NCI-H2171 (cell line): ENCODE data around the gene CKAP2.
A peak's percentile ranks its signal among the peaks of the same experiment; 100 is the strongest.
"Not testable (repeated sequence)": the region's sequence is repeated elsewhere in the genome, so short reads cannot be mapped to it uniquely, and the experiment has no call there.

Experiments
- DNase-seq: peaks from one replicate; lab custom pipeline; 2025; lab: John Stamatoyannopoulos, UW

The CKAP2 gene

DNA sequence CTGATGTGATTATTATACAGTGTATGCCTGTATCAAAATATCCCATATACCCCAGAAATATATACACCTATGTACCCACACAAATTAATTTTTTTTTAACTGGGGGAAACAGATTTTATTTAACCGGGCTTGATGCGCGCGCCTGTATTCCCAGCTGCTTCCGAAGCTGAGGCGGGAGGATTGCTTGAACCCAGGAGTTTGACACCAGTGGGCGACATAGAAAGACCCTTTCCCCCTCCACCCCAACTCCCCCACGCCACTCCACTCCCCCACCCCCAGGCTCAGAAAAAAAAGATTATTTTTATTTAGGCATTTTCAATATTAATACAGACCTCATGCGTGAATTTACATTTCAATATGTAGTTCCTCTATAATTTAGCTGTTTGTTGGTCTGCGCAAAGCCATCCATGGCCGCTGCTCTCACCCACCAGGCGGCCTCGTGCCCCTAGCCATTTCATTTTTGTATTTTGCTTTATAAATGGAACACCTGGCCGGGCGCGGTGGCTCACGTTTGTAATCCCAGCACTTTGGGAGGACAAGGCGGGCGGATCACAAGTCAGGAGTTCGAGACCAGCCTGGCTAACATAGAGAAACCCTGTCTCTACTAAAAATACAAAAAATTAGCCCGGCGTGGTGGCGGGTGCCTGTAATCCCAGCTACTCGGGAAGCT, 4.0 kb upstream of the CKAP2 start:
- DNase-seq, result no peak

DNA sequence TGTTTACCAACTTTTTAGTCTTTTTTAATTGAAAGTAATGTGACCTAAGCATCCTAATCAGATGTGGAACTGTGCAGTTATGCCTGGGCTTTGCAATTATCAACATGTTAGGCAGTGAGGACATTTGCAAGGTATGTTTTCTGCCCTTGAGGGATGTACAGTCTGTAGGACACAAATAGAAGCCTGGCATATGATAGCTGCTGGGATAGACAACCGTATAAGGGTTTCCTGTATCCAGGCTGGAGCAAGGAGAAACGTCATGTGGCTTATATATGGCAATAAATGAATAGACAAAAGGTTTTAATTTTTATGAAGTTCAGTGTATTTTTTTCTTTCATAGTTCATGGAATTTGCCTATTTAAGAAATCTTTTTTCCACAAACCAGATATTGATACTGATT, 2.8 kb upstream of the CKAP2 start:
- no peak for DNase-seq

DNA sequence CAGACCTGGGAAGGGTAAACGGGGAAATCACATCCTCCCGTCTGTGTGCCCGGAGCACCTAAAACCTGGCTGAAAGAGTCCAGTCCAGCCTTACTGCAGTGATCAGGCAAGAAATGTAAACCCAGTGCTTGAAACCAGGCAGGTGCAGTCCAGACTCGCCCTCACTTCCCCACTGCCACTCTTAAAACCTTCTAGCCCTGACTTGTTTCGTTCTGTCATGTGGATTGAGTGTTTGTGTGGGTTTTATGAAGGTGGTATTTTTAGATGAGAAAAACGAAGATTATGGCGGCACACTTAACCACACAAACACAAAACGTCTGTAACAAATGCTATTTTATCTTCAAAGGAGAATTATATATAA, 839 bp upstream of the CKAP2 start:
- DNase-seq, result no peak

GRCh38 chr13:52455677-52456041, 381 bp downstream of the CKAP2 start:
- DNase-seq, result peak; percentile 86

DNA sequence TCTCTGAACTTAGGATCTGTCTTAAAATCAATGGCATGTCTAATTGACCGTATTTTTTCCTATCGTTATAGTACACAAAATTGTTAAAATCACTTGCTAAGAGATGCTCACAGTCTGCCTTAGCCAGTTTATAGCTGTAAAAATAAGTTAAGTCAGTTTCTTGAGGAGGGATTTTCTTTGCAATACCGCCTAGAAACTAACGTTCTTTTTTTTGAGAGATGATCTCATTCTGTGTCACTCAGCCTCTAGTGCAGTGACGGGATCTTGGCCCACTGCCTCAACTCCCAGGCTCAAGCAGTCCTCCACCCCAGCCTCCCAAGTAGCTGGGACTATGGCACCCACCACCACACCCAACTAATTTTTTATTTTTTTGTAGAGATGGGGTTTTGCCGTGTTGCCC, 4.4 kb downstream of the CKAP2 start:
- no peak for DNase-seq

DNA sequence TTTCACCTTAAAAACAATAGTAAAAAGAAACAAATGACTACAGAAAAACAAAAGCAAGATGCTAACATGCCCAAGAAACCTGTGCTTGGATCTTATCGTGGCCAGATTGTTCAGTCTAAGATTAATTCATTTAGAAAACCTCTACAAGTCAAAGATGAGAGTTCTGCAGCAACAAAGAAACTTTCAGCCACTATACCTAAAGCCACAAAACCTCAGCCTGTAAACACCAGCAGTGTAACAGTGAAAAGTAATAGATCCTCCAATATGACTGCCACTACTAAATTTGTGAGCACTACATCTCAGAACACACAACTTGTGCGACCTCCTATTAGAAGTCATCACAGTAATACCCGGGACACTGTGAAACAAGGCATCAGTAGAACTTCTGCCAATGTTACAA, 6.0 kb downstream of the CKAP2 start:
- no peak for DNase-seq

- no peak for DNase-seq
Observed at GRCh38 chr13:52463526-52463925, 8.2 kb downstream of the CKAP2 start.

DNA sequence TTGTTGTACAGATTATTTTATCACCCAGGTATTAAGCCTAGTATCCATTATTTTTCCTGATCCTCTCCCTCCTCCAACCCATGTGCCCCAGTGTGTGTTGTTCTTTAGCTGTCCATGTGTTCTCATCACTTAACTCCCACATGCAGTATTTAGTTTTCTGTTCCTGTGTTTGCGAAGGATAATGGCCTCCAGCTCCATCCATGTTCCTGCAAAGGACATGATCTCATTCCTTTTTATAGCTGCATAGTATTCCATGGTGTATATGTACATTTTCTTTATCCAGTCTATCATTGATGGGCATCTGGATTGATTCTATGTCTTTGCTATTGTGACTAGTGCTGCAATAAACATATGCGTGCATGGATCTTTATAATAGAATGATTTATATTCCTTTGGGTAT, 13.2 kb downstream of the CKAP2 start:
- DNase-seq, result not testable (repeated sequence)

GRCh38 chr13:52480677-52481428, 25.6 kb downstream of the CKAP2 start:
- not testable (repeated sequence) for DNase-seq

GRCh38 chr13:52487078-52487477, 31.8 kb downstream of the CKAP2 start:
- DNase-seq, result not testable (repeated sequence)

- DNase-seq, result not testable (repeated sequence)
Observed at GRCh38 chr13:52488763-52489162, 33.5 kb downstream of the CKAP2 start.

GRCh38 chr13:52491015-52491414, 35.7 kb downstream of the CKAP2 start:
- not testable (repeated sequence) for DNase-seq

- DNase-seq, result not testable (repeated sequence)
Observed at GRCh38 chr13:52494241-52494640, 39.0 kb downstream of the CKAP2 start.

DNA sequence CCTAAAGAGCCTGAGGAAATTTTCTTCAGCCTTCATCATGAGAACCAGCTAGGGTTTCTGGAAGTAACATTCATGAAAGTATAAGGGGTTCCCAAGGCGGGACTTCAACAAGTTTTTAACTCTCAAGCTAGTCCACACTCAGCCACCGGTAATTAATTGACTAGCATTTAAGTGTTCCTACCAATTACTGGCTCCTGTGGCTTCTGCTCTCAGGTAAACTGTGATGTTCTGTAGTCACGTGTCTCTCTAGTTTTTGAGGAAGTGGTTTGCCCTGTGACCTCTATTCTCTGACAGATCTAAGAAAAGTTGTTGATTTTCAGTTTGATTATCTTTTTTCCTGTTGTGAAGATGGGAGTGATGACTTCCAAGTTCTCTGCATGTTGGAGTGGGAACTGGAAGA, 42.7 kb downstream of the CKAP2 start:
- not testable (repeated sequence) for DNase-seq

DNA sequence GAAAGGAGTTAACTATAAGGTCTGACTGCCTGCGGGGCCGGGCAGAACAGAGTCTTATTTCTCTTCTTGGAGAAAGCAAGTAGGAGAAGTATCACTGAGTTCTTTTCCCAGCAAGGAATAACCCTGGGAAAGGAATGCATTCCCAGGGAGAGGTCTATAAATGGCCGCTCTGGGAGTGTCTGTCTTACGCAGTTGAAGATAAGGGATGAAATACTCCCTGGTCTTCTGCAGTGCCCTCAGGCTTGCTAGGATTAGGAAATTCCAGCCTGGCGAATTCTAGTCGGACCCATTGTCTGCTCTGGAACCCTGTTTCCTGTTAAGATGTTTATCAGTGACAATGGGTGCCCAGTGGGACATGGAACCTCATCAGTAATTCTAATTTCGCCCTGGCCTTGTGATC, 47.0 kb downstream of the CKAP2 start:
- not testable (repeated sequence) for DNase-seq

GRCh38 chr13:52505843-52506242, 50.6 kb downstream of the CKAP2 start:
- DNase-seq, result not testable (repeated sequence)

DNA sequence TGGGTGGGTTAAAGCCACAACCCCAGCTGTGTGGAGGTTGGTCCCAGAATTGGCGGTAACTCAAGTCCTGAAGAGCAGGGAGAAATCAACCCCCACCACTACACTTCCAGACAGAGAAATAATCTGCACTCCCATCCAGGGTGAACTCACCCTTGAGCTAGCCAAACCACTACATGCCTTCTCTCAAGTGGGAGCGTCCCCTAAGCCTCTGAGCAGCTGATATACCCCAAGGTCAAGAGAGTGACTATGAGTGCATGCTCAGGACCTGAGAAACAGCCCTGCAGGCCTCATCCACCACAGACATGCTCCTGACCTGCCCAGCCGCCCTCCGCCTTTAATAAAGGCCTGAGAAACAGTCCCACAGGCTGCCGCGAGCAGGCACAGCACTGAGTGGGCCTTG, 54.3 kb downstream of the CKAP2 start:
- not testable (repeated sequence) for DNase-seq

DNA sequence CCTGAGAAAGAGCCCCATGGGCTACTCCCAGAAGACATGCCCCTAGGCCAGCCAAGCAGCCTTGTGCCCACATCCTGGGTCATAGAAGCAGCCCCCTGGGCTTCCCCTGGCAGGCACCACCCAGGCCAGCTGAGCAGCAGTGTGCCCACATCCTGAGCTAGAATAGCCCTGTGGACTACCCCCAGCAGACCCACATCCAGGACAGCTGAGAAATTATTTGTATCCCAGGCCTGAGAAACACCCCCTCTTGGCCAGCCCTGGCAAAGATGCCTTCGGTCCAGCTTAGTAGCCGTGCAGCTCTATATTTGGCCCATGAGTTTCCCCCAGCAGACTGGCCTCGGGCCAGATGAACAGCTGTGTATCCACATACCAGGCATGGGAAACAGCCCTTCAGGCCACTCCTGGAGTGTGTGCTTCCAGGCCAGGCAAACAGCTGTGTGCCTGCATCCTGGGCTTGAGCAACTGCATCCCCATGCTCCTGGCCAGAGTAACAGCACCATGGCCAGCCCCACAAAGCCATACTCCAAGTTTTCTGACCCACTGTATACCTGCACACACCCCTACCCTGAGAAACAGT, 55.0 kb downstream of the CKAP2 start:
- DNase-seq, result not testable (repeated sequence)

DNA sequence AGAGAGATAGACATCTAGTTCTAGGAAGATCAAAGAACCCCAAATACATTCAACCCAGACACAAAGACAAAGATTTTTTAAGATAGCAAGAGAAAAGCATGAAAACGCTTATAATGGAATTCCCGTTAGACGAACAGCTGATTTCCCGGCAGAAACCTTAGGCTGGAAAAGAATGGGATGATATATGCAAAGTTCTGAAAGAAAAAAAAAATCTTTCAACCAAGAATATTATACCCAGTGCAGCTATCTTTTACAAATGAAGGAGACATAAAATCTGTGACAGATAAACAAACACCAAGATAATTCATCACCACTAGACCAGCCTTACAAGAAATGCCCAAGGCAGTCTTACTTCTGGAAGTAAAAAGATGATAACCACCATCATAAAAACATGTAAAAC, 56.3 kb downstream of the CKAP2 start:
- DNase-seq, result not testable (repeated sequence)

DNA sequence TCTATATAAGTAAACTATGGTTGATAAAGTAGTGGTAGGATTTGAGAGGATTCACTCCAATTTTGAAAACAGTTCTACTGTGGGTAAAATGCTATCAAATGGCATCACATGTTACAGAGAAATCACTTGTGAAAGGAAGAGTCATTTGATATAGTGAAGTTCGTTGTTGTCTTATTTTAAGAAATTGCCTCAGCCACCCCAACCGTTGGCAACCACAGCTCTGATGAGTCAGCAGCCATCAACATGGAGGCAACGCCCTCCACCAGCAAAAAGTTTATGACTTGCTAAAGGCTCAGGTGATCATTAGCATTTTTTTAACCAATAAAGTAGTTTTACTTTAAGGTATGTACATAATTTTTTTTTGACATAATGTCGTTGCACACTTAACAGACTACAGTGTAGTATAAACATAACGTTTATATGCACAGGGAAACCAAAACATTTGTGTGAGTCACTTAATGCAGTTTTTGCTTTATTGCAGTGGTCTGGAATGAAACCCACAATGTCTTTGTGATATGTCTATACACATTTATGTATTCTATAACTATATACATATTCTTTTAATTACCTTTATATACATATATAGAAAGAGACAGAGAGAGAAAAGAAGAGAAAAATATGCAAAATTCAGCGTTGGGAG, 58.8 kb downstream of the CKAP2 start:
- DNase-seq, result not testable (repeated sequence)

- DNase-seq, result not testable (repeated sequence)
Observed at GRCh38 chr13:52523323-52523722, 68.0 kb downstream of the CKAP2 start.
